SJCRH30 (cell line): Measurements from ENCODE around the gene YTHDC1. TPM values are rescaled to one million over a fixed set of nuclear protein-coding genes. Genes with fewer than 3 reads are reported as not detected.

Experiments used
- total RNA-seq: library from RNA; depleted of rRNA; stranded (reverse); fragments of >200 nt; shearing (Covaris generic); gene quantifications from 2 replicates; pipeline ENCODE4 v1.2.3, GENCODE V29; 2014; rRNA removed

YTHDC1 gene
- total RNA-seq, 1 experiment from 2014 or later = 99.6 TPM

Other genes starting within 250 kb of the YTHDC1 start
- gene TMPRSS11F, start 220.2 kb downstream of the YTHDC1 start, total RNA-seq = not detected in 2 replicates
- not detected in 2 replicates for gene TMPRSS11B, start 104.4 kb downstream of the YTHDC1 start, total RNA-seq
- gene TMPRSS11E, start 97.4 kb upstream of the YTHDC1 start, total RNA-seq = not detected in 2 replicates
- gene UGT2B17, start 226.2 kb upstream of the YTHDC1 start, total RNA-seq = not detected in 2 replicates